HG03025 (cell line): ENCODE results near the gene COPS9.

Experiments
- ATAC-seq: cut with Tn5 transposase; IDR thresholded peaks from one replicate; pipeline ENCODE4 v1.9.1; 2021; ENCODE audit warnings: mild to moderate bottlenecking, moderate library complexity; ENCODE audit not compliant: unreplicated experiment, low FRiP score

Gene COPS9

DNA sequence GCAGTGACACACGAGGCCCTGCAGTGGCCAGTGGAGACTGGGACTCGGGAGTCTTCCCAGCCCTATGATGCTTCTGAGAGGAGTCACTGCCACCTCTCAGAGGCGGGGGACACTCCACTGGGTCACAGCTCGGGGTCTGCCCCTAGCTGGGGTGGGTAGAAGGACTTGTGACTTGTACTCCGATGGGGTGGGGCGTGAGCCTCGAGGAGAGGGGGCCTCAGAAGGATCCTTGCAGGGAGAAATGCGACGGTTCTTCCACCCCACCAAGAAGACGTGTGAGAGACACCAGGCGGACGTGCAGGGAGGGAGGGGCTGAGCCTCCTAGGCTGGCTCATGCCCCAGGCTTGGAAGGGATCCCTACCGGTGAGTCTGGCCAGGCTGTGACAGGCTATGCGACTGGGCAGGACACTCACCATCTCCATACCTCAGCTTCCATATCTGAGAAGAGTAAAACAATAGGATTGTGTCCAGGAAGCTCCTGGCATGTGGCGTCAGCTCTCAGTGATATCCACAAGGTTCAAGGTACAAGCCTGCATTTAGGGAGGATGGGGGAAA is 15.4 kb upstream of the COPS9 start:
- no peak for ATAC-seq

DNA sequence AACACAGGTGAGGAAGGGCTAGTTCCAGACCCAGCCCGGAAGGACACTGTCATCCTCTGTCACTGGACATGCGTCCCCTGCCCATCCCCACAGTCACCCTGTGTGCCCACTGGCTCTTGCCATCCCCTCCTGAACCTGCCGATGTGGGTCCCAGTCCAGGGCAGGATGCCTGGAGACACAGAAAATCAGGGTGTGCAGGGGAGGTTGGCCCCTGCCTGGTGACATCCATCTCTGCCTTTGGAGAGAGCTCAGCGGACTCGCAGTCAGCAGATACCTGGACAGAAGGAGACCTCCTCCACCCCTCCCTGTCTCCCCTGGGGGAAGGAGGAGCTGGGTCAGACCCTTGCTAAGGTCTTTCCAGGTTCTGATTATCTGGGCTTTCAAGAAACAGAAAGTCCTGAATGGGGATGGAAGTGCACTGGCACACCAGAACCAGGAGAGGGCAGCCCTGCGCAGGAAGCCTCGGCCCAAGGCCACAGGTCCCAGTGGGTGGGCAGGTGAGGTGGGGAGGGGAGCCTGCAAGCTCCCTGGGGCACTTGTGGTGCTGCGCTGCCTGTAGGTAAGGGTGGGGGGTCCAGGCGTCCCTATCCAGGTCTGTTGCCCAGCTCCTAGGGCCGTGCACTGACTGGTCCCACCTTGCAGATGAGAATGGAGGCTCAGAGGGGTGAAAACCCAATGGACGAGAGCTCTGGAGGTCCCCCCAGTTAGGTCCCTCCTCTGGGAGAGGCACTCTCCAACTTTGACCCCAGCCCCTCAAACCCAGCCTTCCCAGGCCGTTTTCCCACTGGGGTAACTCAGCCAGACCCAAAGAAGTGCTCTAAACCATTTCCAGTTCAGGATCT is 14.1 kb upstream of the COPS9 start:
- ATAC-seq, result no peak

DNA sequence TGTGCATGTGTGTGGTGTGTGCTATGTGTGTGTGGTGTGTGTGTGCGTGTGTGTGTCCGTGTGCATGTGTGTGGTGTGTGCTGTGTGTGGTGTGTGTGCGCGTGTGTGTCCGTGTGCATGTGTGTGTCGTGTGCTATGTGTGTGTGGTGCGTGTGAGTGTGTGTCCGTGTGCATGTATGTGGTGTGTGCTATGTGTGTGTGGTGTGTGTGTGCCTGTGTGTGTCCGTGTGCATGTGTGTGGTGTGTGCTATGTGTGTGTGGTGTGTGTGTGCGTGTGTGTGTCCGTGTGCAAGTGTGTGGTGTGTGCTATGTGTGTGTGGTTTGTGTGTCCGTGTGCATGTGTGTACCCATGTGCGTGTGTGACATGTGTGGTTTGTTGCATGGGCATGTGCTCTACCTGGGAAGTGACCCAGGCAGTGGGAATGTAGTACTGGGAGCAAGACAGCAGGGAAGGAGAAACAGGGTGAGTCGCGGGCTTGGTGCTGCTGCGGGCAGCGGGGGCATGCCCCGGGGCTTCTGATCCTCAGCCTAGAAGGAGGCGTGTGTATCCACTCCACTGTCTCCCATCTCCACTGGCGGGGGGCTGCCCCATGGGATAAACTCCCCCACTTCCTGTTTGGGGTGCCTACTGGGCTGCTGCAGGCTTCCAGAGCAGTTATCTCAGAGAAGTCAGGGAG is 11.9 kb upstream of the COPS9 start:
- no peak for ATAC-seq

DNA sequence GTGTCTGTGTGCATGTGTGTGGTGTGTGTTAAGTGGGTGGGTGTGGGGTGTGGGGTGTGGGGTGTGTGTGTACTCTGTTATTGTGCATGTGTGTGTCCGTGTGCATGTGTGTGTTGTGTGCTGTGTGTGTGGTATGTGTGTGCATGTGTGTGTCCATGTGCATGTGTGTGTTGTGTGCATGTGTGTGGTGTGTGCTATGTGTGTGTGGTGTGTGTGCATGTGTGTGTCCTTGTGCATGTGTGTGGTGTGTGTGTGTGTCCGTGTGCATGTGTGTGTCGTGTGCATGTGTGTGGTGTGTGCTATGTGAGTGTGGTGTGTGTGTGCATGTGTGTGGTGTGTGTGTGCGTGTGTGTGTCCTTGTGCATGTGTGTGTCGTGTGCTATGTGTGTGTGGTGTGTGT is 11.3 kb upstream of the COPS9 start:
- no peak for ATAC-seq

DNA sequence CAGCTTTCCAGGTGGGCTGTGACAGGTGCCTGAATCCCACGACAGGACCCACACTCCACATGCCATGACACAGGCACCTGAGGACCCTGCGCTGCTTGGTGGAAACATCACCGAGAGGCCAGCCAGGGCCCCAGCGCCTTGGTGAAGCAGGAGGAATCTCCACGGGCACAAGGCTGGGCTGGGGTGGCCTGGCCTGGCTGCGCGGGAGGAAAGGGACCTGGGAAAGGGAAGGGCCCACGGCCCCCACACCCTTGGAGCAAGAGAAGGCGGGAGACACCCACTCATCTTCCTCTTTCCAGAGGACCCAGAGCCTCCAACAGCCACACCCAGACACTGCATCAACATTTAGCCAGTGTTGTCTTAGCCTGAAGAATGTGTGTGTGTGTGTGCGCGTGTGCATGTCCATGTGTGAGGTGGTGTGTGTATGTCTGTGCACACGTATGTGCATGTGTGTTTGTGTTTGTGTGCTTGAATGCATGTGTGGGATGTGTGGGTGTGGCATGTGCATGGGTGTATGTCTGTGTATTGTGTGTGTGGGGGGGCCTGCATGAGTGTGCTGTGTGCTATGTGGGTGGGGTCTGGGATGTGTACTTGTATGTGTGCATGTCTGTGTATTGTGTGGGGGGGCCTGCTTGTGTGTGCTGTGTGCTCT is 10.6 kb upstream of the COPS9 start:
- no peak for ATAC-seq

DNA sequence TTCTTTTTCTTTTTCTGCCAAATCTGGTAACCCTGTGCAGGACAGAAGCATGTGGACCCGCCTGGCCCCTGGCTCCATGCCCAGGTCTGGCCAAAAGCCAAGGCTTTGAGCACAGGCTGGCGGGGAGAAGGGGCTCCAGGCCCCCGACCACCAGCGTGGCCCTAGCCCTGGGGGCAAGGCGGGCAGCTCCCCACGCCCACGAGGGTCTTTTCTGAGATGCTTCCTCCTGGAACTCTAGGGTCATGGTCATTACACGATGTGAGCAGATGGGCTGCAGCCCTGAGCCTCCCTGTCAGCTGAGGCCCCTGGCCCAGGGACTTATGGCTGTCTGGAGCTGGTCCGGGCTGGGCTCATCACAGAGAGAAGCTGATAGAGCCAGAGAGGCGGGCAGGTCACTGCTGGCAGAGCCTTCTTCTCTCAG is 10.0 kb upstream of the COPS9 start:
- no peak for ATAC-seq

DNA sequence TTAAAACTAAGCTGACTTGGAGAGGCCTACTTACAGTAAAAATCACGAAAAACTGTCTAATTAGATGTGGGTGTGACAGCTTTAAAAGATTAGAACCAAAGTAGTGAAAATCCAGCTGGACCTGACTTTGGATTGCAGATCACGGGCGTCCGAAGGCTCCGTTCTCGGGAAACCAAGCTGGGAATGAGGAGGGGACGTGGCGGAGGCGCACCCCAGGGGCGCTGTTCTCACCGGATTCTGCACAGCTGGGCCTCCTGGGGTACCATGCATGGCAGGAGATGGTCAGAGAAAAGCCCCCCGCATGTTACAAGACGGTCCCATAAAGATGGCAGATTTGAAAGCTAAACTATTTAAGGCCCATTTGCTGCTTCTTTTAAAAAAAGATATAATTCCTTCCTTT is 9.4 kb upstream of the COPS9 start:
- no peak for ATAC-seq

DNA sequence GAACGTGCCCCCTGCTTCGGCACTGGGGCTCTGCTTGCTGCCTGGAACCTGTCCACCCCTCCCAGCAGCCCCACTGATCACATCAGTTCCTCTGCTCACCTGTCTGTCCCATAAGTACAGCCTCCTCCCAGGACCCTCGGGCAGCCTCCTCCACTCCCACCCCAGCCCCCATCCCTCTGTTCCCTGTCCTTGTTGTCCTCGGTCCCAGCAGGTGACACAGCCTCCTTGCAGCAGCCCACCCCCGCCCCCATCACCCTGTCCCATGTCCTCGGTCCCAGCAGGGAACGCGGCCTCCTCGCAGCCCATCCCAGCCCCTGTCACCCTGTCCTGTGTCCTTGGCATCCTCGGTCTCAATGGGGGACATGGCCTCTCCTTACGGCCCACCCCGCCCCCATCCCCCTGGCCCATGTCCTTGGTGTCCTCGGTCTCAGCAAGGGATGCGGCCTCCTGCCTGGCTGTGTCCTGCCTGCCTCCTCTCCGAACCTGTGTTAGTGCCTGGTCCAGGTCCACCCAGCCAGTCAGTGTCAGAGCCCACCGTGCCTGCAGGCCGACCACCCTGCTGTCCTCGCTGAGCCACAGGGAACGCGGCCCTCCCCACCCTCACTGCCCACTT is 8.7 kb upstream of the COPS9 start:
- ATAC-seq, result no peak

DNA sequence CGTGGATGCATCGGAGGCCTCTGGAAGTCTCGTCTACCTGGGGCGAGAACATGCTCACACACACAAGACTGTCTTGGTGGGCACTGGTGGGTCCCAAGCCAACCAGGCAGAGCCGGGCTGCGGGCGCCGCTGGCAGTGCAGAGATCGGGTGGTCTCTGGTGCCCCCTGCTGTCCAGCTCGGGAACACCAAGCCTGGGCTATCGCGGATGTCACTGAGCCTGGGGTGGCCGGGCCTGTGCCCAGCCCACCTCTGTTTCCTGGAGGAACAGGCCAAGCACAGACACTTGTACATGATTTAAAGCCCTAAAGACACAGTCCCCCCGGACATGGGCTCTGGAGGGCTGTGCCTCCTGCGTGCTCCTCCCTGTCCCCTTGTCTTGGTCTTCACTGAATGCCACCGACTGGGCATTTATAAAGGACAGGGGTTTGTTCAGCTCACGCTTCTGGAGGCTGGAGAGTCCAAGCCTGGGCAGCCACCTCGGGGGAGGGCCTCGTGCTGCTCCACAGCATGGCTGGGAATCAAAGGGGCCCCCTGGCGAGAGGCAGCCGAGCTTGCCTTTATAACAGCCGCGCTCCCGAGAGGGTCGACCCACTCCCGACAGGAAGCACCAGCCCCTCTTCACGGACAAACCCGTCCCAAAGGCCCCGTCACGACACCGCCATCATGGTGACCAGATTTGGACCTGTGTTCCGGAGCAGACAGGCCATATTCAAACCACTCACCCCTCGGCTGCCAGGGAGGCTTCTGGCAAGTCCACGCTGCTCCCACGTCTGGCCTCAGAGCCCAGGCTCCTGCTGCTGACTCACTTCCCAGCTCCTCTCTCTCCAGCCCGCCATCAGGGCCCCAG is 7.9 kb upstream of the COPS9 start:
- peak; percentile 51 for ATAC-seq

DNA sequence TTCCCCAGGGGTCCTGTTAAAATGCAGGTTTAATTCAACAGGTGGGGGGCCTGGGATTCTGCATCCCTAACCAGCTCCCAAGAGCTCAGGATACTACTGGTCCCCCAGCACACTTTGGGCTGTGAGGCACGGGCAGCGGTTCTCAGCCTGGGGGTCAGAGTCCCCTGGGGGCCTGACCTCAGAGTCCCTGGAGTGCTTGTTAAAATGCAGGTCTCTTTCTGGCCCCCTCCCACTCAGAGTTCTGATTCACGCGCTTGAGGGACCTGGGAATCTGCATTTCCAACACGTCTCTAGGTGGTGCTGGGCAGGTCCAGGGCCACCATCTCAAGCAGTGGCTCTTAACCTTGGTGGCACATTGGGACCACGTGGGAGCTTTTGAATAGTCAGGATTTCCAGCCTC is 7.2 kb upstream of the COPS9 start:
- no peak for ATAC-seq

DNA sequence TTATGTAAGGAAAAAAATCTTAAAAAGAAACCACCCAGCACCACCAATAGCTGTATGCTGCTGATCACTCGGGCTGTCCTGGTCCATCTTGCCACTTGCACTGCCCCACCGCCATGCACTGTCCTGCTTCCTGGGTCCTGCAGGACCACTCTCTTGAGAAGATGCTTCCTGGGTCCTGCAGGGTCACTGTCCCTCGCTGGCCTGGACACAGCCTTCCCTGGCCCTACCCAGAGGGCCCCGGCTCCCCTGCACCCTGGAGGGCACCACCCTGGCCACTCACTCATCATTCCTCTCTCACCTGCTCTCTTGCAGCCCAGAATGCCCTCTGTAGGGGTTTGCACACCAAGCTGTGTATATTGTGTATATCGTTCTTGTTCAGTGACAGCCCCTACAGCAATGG is 6.8 kb upstream of the COPS9 start:
- ATAC-seq, result no peak

DNA sequence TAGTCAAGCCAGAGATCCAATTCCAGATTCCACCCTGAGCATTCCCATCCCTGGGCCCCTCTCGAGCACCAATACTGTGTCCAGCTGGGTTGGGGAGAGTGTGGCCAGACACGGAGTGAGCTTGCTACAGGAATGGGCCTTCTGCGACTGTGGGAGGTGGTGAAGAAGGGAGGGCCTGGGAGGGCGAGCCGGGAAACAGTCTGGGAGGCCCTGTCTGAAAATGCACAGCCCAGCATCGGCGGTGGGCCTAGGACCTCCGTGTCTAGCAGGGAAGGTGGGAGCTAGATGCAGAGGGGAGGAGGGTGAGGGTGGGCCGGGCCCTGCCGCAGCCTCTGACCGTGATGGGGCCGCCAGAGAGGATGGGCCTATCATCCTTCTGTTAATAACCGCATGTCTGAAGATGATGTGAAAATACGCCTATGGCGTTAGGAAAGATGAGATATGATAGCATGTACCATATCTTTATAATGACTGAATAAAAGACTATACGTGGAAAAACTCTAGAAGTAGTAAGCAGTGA is 6.2 kb upstream of the COPS9 start:
- no peak for ATAC-seq

DNA sequence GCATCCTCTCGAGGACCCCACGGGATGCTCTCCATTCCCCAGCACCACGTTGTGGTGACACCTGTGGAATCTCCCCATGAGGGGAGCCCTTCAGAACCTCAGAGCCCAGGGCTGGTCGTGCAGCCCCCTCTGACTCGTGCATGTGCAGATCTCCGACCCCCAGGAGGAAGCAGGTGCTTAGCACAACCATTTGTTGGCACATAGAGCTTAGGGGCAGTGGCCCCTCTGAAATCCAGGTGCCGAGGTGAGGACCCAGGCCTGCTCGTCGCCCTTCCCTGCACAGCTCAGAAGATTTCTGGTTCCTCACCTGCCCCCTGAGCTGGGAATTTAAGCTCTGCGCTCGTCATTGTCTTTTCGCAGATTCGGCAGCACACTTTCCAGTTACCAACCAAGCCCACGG is 5.6 kb upstream of the COPS9 start:
- no peak for ATAC-seq

DNA sequence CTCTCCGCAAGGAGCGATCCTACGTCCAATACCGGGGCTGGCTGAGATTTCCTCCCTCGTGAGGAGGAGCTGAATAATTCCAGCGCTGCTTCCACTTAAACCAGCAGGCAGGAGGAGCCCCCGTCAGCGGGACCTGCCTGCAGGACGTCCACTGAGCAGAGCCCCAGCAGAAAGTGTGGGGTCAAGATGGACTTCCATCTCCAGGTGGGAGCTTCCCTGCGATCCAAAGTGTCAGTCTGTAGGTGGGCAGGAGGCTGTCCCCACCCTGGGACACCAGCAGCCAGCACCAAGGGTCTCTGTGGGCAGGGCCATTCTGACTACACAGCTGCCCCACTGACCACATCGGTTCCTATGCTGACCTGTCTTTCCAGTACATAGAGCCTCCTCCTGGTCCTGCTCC is 4.8 kb upstream of the COPS9 start:
- no peak for ATAC-seq

DNA sequence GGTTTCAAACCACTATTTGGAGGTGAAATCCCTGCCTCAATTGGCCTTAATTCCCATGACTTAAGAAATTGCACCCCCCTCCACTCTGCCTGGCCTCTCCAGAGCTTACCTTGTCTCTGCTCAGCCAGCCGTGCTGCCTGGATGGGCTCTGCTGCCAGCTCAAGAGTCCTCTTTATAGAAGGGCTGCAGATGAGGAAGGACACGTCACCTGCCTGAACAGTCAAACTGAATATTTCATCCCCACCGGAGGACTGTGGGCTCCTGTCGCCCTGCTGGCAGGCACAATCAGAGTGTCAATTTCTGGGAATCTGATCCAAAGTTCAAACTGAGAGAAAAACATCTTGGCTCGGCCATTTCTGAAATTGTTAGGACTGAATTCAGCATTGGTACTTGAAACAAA is 4.4 kb upstream of the COPS9 start, which contains the start of gene OTOS:
Gene OTOS, minus strand, starts transcription at position 148 of the 400 bp plus-strand sequence. CDS start 332 bp downstream, outside the sequence.
- no peak for ATAC-seq

DNA sequence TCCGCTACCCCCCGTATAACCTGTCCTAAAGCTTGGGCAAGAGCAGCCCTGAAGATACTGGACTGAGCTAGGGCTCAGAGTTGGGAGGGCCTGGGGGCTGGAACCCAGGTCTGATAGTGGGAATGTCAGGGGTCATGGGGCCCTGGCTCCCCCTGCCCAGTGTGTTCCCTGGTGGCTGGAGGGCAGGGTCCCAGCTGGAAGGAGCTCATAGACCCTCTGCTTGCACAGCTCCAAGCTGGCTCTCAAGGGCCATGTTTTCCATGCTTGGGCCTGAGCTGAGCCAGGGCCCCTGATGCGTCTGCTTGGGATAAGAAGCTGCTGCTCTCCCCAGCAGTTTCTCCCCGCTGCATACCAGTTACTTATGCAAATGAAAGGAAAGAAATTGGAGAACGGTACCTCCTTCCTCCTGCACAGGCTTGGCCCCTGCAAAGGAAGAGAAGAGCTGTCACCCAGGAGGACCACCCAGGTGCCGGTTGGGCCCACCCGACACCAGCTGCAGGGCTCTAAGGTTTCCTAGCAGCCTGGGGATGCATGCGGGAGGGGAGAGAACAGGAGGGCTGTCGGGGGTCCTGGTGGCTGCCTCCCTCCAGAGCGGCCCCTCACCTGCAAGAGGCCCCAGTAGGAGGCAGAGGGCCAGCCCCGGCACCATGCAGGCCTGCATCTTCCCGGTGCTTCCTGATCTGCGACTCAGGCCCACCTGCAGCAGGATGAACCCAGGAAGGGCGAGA is 3.7 kb upstream of the COPS9 start:
- ATAC-seq, result no peak

DNA sequence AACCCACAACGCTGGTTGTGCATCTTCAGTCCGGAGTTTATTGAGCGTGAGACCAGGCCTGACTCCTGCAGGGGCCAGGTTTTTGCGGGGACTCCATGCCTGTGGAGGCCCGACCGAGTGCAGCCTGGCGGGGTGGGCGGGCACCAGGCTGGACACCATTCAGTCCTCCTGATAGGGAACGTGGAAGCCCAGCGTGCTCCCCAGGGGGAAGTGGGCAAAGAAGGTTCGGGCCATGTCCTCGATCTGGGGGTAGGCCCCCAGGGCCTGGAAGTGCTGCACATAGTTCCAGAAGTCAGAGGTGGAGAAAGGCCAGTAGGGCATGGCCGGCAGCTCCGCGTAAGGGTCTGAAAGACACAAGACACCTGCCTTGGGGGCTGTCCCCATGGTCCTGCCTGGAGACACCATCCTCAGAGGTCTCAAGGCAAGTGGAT is 2.9 kb upstream of the COPS9 start:
- no peak for ATAC-seq

DNA sequence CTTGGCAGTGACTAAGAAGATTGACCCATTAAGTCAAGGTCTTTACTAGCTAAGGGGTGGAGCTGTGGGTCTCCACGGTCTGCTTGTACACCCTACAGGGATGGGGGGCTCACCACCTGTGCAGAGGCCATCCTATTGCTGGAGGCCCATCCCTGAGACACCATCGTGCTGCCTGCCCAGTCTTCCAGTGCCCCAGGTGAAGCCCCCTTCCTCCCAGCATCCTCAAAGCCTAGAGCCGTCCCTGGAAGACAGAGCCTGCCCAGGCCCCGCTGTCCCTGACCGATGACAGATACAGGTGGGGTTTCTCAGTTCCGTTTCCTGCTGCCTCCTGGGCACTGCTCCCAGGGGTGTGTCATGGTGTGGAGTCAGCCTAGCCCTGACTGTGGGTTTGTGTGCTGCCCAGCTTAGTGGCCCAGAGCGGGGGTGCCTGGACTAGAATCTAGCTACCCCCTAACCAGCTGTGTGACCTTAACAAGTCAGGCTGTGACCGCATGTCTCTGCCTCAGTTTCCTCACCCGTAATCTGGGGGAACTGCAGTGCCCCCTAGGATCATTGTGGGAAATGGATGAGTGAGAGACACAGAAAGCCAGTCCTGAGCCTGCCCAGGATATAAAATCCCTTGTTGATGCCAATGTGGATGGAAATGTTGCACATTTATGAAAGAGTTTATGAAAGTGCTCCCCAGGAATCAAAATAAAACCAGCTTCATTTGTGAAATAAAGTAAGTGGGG is 2.3 kb upstream of the COPS9 start:
- no peak for ATAC-seq
